GM19025 (cell line): ENCODE data around the gene WDR43.
"Not testable (repeated sequence)": the region's sequence is repeated elsewhere in the genome, so short reads cannot be mapped to it uniquely, and the experiment has no call there.

Experiments
- ATAC-seq: cut with Tn5 transposase; IDR thresholded peaks from one replicate; pipeline ENCODE4 v1.9.1; 2021; ENCODE audit warnings: mild to moderate bottlenecking, low read depth, moderate library complexity; ENCODE audit not compliant: unreplicated experiment

WDR43 gene

GRCh38 chr2:28956890-28957289, 62.4 kb downstream of the WDR43 start:
- no peak for ATAC-seq

- no peak for ATAC-seq
Measured at GRCh38 chr2:28958689-28959088, 64.2 kb downstream of the WDR43 start.

- ATAC-seq, result no peak
Measured at GRCh38 chr2:28960401-28960800, 65.9 kb downstream of the WDR43 start.

- no peak for ATAC-seq
Measured at GRCh38 chr2:28962505-28962904, 68.0 kb downstream of the WDR43 start.

GRCh38 chr2:28970464-28971160, 76.1 kb downstream of the WDR43 start:
- ATAC-seq, result no peak

- ATAC-seq, result no peak
Measured at GRCh38 chr2:28972778-28973335, 78.4 kb downstream of the WDR43 start.

GRCh38 chr2:28974252-28974651, 79.8 kb downstream of the WDR43 start:
- ATAC-seq, result no peak

- ATAC-seq, result no peak
Measured at GRCh38 chr2:28975671-28976070, 81.2 kb downstream of the WDR43 start.

- no peak for ATAC-seq
Measured at GRCh38 chr2:28976584-28976983, 82.1 kb downstream of the WDR43 start.

GRCh38 chr2:28977176-28977875, 82.9 kb downstream of the WDR43 start:
- ATAC-seq, result no peak

GRCh38 chr2:28978001-28978400, 83.5 kb downstream of the WDR43 start:
- ATAC-seq, result not testable (repeated sequence)

GRCh38 chr2:28978606-28979005, 84.1 kb downstream of the WDR43 start:
- ATAC-seq, result no peak

GRCh38 chr2:28979041-28979440, 84.6 kb downstream of the WDR43 start:
- no peak for ATAC-seq

- ATAC-seq, result no peak
Measured at GRCh38 chr2:28979576-28980366, 85.3 kb downstream of the WDR43 start.

GRCh38 chr2:28980368-28981015, 86.0 kb downstream of the WDR43 start:
- no peak for ATAC-seq

- ATAC-seq, result no peak
Measured at GRCh38 chr2:28981016-28981441, 86.6 kb downstream of the WDR43 start, which contains the start of gene TOGARAM2. TOGARAM2 (plus strand) TSS chr2:28981298; CDS start chr2:28994835, 13,537 bp downstream.

- ATAC-seq, result no peak
Measured at GRCh38 chr2:28981620-28982376, 87.3 kb downstream of the WDR43 start.

GRCh38 chr2:28982381-28982950, 88.0 kb downstream of the WDR43 start:
- no peak for ATAC-seq

- no peak for ATAC-seq
Measured at GRCh38 chr2:28986429-28986828, 92.0 kb downstream of the WDR43 start.
